OCI-LY7 (cell line): ENCODE measurements around the gene RBM4.

ENCODE experiments used
- CTCF ChIP-seq: fragments of 200-600 bp; sonication (generic); conservative IDR thresholded peaks from 2 replicates; pipeline ENCODE4 v1.5.1; 2014; ENCODE audit warnings: mild to moderate bottlenecking, antibody characterized with exemption, low read length, moderate library complexity, mixed read lengths
- EZH2phosphoT487 ChIP-seq: fragments of 200-600 bp; sonication (generic); IDR thresholded peaks from 2 replicates; pipeline ENCODE4 v1.6.1; 2018; ENCODE audit warnings: low read depth, borderline replicate concordance, mild to moderate bottlenecking, mixed run types, antibody characterized with exemption, low read length, moderate library complexity, mixed read lengths

GRCh38 chr11:66677599-66678375 is 39.3 kb downstream of the RBM4 start, which contains the start of gene RBM4B:
- TF ChIP-seq CTCF (no peak), EZH2phosphoT487 (no peak)
